Retinal pigment epithelial cell (primary cell): ENCODE measurements around the gene FAM114A2.

Experiments
- DNase-seq: peaks from one replicate; pipeline ENCODE4 v3.0.0-alpha.2; 2010; ENCODE audit warnings: low read depth
- H3K4me3 ChIP-seq: 2 replicates; pipeline ENCODE4 v1.5.1; 2011; ENCODE audit warnings: mild to moderate bottlenecking, low read length, control low read depth, moderate library complexity
- CTCF ChIP-seq: conservative IDR thresholded peaks from 2 replicates; pipeline ENCODE4 v1.5.1; 2011; ENCODE audit warnings: low read depth, low read length, control low read depth, inconsistent platforms

Gene FAM114A2

DNA sequence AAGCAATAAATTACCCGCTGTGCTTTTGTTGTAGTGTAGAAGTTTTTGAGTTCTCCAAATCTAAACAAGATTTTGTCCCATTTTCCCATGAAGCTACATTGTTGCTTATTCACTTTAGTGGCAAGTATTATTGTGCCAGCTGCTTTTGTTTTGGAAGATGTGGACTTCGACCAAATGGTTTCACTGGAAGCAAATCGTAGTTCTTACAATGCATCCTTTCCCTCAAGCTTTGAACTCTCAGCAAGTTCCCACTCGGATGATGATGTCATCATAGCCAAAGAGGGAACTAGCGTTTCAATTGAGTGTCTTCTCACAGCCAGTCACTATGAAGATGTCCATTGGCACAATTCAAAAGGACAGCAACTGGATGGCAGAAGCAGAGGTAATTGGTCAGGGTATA lies 10.9 kb upstream of the FAM114A2 start:
- H3K4me3 ChIP-seq, result no peak overlapping the region
- DNase-seq, result no peak
- no peak for TF ChIP-seq CTCF

DNA sequence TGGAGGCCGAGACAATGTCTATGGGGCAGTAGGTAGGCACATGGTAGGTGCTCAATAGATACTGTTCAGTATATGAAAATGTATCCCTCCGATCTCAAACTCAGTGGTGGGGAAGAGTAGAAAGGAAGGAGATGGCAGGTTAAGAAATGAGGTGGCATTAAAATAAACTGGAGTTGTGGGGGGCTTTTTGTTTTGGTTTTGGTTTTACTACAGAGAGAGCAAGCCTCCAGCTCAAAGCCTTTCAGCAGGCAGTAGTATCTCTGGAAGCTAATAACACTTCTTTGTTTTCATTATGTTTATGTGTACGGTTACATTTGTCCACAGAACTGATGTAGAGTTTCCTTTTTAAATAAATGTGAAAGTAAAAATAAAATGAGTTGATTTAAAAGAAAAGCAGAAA lies 8.6 kb upstream of the FAM114A2 start:
- H3K4me3 ChIP-seq, result no peak overlapping the region
- TF ChIP-seq CTCF, result no peak
- no peak for DNase-seq

DNA sequence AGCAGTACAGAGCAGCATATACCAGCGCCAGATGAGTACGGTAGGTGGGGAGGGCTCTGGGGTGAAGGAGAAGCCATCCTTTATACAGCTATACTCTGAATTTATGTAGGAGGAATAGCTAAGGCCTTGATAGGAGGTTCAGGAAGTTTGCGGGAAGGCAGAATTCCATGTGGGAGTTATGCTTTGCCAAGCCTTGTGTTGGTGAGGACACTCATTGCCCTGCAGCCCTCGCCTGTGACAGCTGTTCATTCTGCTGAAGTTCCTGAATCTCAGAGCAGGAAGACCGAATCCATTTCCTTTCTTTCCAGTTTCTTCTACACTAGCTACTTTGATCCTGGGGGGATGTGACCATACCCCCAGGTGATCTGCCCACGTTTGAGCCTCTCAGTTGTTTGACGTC lies 7.8 kb upstream of the FAM114A2 start:
- DNase-seq, result no peak
- TF ChIP-seq CTCF, result no peak
- H3K4me3 ChIP-seq, result no peak overlapping the region

DNA sequence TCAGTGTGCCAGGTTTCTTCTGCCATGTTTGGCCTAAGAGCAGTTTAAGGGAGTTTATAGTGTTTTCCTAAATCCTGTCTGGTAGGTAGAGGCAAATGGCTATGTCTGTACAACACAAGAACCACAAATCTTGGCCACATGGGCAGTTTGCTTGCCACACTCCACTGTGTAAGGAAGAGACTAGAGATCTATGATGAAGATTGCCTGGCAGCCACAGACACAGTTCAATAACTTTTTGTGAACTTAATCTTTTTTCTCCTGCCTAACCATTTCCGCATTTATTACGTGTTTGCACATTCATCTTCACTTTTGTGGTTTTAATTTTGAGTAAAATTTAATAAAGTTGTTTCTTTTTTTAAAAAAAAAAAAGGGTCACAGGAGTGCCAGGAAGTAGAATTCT lies 5.9 kb upstream of the FAM114A2 start:
- no peak for DNase-seq
- TF ChIP-seq CTCF, result no peak
- no peak overlapping the region for H3K4me3 ChIP-seq

DNA sequence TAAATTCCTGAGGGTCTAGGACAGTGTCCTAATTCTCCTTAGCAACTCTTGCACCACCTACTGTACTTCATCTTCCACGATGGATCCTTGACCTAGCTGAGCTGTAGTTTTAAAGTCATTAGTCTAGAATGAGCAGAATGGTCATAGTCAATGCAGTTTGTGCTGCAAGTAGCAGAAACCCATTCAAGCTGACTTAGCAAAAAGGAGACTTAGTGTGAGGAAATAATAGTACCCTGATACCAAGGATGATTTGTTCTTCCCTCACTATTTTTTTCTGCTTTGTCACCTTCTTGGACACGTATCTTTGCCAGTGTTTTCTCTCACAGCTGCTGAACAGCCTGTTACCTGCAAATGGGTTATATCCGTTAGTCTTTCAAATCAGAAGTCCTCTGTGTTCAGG lies 5.4 kb upstream of the FAM114A2 start:
- no peak for TF ChIP-seq CTCF
- no peak overlapping the region for H3K4me3 ChIP-seq
- DNase-seq, result no peak

GRCh38 chr5:154042766-154043165 lies 4.1 kb upstream of the FAM114A2 start:
- no peak for DNase-seq
- no peak overlapping the region for H3K4me3 ChIP-seq
- no peak for TF ChIP-seq CTCF

DNA sequence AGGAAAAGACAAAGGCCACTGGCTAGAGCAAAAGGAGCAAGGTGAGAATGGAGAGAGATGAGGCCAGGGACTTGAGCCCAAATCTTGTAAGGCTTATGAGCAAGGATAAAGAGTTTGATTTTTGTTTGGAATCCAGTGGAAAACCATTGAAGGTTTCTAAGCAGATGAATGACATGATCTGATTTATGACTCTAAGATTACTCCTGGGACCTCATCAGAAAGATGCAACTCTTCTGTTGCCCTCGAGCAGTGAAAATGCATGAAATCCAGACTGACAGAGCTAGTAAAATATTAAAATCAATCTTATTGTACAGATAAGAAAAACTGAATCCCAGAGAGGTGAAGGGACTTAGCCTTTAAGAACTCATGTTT lies 734 bp upstream of the FAM114A2 start:
- TF ChIP-seq CTCF, result no peak
- peak overlapping the region; percentile 84 for H3K4me3 ChIP-seq
- DNase-seq, result no peak
